ENCODE results near the gene TTLL13. TPM values are rescaled to one million over a fixed set of nuclear protein-coding genes. Genes with fewer than 3 reads are reported as not detected.

Gene TTLL13
- total RNA-seq, 2 donors from 2014 or later: 0.15 to 0.46 TPM

DNA sequence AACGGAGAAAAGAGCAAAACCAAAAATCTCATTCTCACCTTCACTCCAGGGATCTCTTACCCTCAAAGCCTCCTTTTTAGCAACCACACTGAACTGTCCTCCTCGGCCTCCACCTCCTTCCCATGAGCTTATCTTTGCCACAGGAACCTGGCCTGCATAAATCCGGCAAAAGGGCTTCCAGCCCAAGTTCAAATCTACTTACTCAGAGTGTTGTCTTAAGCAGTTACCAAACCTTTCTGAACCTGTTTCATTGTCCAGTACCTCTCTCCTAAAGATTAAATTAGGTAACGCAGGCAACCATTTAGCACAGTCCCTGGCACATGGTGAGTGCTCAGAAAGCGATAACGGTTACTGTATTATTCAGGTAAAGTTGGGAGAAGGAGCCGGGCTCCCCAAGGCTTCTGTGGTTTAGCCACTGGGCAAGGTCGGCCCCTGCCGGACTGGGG is 16.4 kb upstream of the TTLL13 start:
- H3K4me3 ChIP-seq (ENCODE audit: low read length): peak overlapping the region; percentile 82
- Mint-ChIP-seq H3K9me3 (no peaks in the 10 kb centered on the region), H3K27me3 (ENCODE audit: insufficient read depth) (no peaks in the 10 kb centered on the region), H3K4me1 (peaks cover 10% of the 10 kb centered on the region), H3K36me3 (ENCODE audit: low read depth) (peaks cover 7% of the 10 kb centered on the region), H3K27ac (peak overlapping the region; percentile 82), H3K4me3 (peak overlapping the region; percentile 68)
- no peak overlapping the region for H3K27ac ChIP-seq (ENCODE audit: low read depth, low read length)
- DNase-seq: no peak
- H3K36me3 ChIP-seq (ENCODE audit: control insufficient read depth, insufficient read depth, low read length): no peaks in the 10 kb centered on the region
- WGBS, 2 experiments (ENCODE audit: insufficient coverage in 1 of 2, insufficient read length in 1 of 2): 20 to 21% methylated on average over 4 to 9 of the region's 9 CpGs
- TF ChIP-seq, protein P1, sequence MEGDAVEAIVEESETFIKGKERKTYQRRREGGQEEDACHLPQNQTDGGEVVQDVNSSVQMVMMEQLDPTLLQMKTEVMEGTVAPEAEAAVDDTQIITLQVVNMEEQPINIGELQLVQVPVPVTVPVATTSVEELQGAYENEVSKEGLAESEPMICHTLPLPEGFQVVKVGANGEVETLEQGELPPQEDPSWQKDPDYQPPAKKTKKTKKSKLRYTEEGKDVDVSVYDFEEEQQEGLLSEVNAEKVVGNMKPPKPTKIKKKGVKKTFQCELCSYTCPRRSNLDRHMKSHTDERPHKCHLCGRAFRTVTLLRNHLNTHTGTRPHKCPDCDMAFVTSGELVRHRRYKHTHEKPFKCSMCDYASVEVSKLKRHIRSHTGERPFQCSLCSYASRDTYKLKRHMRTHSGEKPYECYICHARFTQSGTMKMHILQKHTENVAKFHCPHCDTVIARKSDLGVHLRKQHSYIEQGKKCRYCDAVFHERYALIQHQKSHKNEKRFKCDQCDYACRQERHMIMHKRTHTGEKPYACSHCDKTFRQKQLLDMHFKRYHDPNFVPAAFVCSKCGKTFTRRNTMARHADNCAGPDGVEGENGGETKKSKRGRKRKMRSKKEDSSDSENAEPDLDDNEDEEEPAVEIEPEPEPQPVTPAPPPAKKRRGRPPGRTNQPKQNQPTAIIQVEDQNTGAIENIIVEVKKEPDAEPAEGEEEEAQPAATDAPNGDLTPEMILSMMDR (conservative IDR thresholded peaks at IDR 0.05): peak; percentile 77
- H3K9me3 ChIP-seq (ENCODE audit: control insufficient read depth, low read length): no peaks in the 10 kb centered on the region
- no peaks in the 10 kb centered on the region for H3K4me1 ChIP-seq (ENCODE audit: control insufficient read depth, insufficient read depth, low read length)
- H3K9ac ChIP-seq (ENCODE audit: extremely low read depth, low read length, poor library complexity, severe bottlenecking): peak overlapping the region; percentile 67
- no peaks in the 10 kb centered on the region for H3K27me3 ChIP-seq (ENCODE audit: control insufficient read depth, insufficient read depth, low read length, poor library complexity, severe bottlenecking)

- Mint-ChIP-seq H3K27me3 (ENCODE audit: insufficient read depth) (no peaks in the 10 kb centered on the region), H3K4me1 (peaks cover 10% of the 10 kb centered on the region), H3K36me3 (ENCODE audit: low read depth) (peaks cover 12% of the 10 kb centered on the region), H3K27ac (peak within 1 kb of the TSS; percentile 82), H3K4me3 (peak within 1 kb of the TSS; percentile 68), H3K9me3 (no peaks in the 10 kb centered on the region)
- H3K9ac ChIP-seq (ENCODE audit: extremely low read depth, low read length, poor library complexity, severe bottlenecking): peak within 1 kb of the TSS; percentile 67
- H3K9me3 ChIP-seq (ENCODE audit: control insufficient read depth, low read length): no peaks in the 10 kb centered on the region
- H3K36me3 ChIP-seq (ENCODE audit: control insufficient read depth, insufficient read depth, low read length): no peaks in the 10 kb centered on the region
- H3K4me3 ChIP-seq (ENCODE audit: low read length): peak within 1 kb of the TSS; percentile 82
- TF ChIP-seq, protein P1 (conservative IDR thresholded peaks at IDR 0.05): peak; percentile 6
- no peaks in the 10 kb centered on the region for H3K27me3 ChIP-seq (ENCODE audit: control insufficient read depth, insufficient read depth, low read length, poor library complexity, severe bottlenecking)
- 0% methylated on average over 16 to 63 of the region's 63 CpGs for WGBS, 2 experiments (ENCODE audit: insufficient coverage in 1 of 2, insufficient read length in 1 of 2)
- no peak within 1 kb of the TSS for H3K27ac ChIP-seq (ENCODE audit: low read depth, low read length)
- DNase-seq: peak; percentile 98
- no peaks in the 10 kb centered on the region for H3K4me1 ChIP-seq (ENCODE audit: control insufficient read depth, insufficient read depth, low read length)
Measured at GRCh38 chr15:90233387-90234095, 15.8 kb upstream of the TTLL13 start, which contains the start of gene CIB1. Gene CIB1, minus strand, starts transcription at chr15:90233941. Its CDS starts 56 bp downstream, at chr15:90233885.

DNA sequence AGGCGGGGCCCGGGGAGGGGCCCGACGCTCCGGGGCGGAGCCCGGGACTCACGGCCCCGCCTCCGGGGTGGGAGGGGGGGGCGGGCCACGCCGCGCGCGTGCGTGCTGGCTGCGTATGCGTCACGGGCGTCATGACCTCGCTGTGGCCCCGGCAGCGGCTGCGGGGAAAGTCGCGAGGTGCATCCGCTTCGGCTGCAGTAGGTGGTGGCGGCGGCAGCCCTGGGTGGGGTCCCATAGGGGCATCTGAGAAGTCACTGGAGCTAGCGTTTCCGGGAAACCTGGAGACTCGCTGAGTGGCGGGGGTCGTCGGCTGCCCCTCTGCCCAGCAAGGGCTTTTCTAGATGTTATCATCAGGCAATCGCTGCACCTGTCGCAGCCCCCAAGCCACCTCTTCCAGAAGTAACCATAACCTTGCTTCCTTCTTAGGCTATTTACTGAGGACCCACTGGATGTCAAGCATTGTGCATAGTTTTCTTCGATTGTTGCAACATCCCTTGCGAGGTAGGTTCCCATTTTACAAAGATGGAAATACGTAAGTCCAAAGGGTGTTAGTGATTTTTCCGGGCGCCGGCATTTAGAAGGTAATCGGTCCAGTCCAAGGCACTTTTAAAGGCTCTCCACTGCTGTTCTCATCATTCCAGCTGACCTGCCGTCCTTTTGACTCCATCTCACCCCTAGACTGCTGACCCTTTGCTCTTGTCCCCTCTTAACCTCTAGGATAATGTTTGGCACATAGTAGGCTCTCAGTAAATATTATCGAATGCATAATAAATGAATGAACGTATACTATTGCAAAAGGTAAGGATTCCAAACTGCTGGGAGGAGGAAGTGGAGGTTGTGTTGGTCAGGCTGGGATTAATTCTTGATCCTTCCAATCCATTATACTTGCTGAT is 15.0 kb upstream of the TTLL13 start, which contains the start of gene GDPGP1:
Gene GDPGP1, plus strand, starts transcription at position 114 of the 893 bp plus-strand sequence. CDS start 6,700 bp downstream, outside the sequence.
- Mint-ChIP-seq H3K4me3 (peak within 1 kb of the TSS; percentile 68), H3K4me1 (peaks cover 10% of the 10 kb centered on the region), H3K27ac (peak within 1 kb of the TSS; percentile 82), H3K27me3 (ENCODE audit: insufficient read depth) (no peaks in the 10 kb centered on the region), H3K9me3 (no peaks in the 10 kb centered on the region), H3K36me3 (ENCODE audit: low read depth) (peaks cover 12% of the 10 kb centered on the region)
- Histone ChIP-seq H3K4me1 (ENCODE audit: control insufficient read depth, insufficient read depth, low read length) (no peaks in the 10 kb centered on the region), H3K36me3 (ENCODE audit: control insufficient read depth, insufficient read depth, low read length) (no peaks in the 10 kb centered on the region), H3K27me3 (ENCODE audit: control insufficient read depth, insufficient read depth, low read length, poor library complexity, severe bottlenecking) (no peaks in the 10 kb centered on the region), H3K27ac (ENCODE audit: low read depth, low read length) (no peak within 1 kb of the TSS), H3K9me3 (ENCODE audit: control insufficient read depth, low read length) (no peaks in the 10 kb centered on the region), H3K4me3 (ENCODE audit: low read length) (peak within 1 kb of the TSS; percentile 82), H3K9ac (ENCODE audit: extremely low read depth, low read length, poor library complexity, severe bottlenecking) (peak within 1 kb of the TSS; percentile 67)
- no peak for DNase-seq
- 16 to 31% methylated on average over 22 to 49 of the region's 49 CpGs for WGBS, 2 experiments (ENCODE audit: insufficient coverage in 1 of 2, insufficient read length in 1 of 2)
- TF ChIP-seq, protein P1 (conservative IDR thresholded peaks at IDR 0.05): no peak

Data from endodermal cell (in vitro differentiated cells).